Mucosa of descending colon (tissue), 3 donors: Measurements from ENCODE around the gene TSKS. TPM values are rescaled to one million over a fixed set of nuclear protein-coding genes. Genes with fewer than 3 reads are reported as not detected.

Experiments used
- ATAC-seq: fragments of 200-7000 bp; cut with Tn5 transposase; one replicate; pipeline ENCODE4 v1.9.1; 2020; ENCODE audit warnings: mild to moderate bottlenecking, moderate library complexity
- DNase-seq, 3 donors: peaks; one replicate each; pipeline ENCODE4 v3.0.0-alpha.2; 2020
- H3K36me3 ChIP-seq: fragments of 200-600 bp; one replicate; pipeline ENCODE4 v1.8.0; 2021; ENCODE audit warnings: low read depth, mild to moderate bottlenecking
- H3K4me1 ChIP-seq: fragments of 200-600 bp; one replicate; pipeline ENCODE4 v1.8.0; 2021; ENCODE audit warnings: low read depth, mild to moderate bottlenecking
- H3K4me3 ChIP-seq: fragments of 200-600 bp; one replicate; pipeline ENCODE4 v1.8.0; 2021; ENCODE audit warnings: mild to moderate bottlenecking
- H3K9me3 ChIP-seq: fragments of 200-600 bp; one replicate; pipeline ENCODE4 v1.8.0; 2021; ENCODE audit warnings: mild to moderate bottlenecking
- intact Hi-C, 2 donors: fragments of 100-400 bp; cut with DNase I in 1 of 2; cut with micrococcal nuclease in 1 of 2; formaldehyde crosslinking; loops; one replicate each; pipeline versions ENCODE4 v1.11.0 to v1.11.1; 2022; cut with DNase I, micrococcal nuclease
- total RNA-seq, 3 donors: library from RNA; stranded (reverse); fragmentation: NEBNext Ultra II Directional in 2 of 3; extraction: Animal tissue kit (Norgen Biotek cat#: 25700) in 2 of 3; gene quantifications; one replicate each; pipeline versions ENCODE4 v1.2.1 to v1.2.4, GENCODE V29; 2021 to 2023
- TF ChIP-seq, protein P1 (sequence below): fragments of 200-600 bp; IDR thresholded peaks from one replicate; pipeline ENCODE4 v1.8.0; 2022; ENCODE audit warnings: antibody characterized with exemption, mild to moderate bottlenecking
- donor health status: DM: no; HTN: no; CAD: no; lungs with moderate emphysema.
- donor health status: DM: no; HTN: no; CAD: no.
- donor health status: DM: no; HTN: yes; CAD: no.

Gene TSKS
- total RNA-seq, 3 donors from 2014 or later, result 0.35 TPM; not detected in 2

DNA sequence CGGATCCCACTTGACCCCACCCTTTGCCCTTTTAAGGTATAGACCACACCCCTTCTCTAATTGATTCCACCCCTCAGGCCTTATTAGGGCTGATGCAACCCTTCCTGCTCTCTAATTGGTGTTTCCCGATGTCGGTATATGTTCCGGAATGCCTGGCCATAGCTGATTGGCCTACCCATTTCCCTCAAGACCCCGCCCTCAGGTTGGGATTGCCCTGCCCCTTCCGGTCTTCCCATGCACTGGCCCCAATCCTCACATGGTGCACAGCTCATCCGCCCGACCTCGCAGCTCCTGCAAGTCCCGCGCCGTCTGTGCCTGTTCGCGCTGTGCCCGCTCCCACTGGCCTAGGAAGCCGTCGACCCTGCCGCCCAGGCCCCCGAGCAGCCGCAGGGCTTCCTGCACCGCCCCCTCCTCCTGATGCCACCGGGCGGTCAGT is 18.1 kb downstream of the TSKS start:
- H3K4me1 ChIP-seq, result no peaks in the 10 kb centered on the region
- no peak for ATAC-seq
- intact Hi-C loops, result no loop called here

DNA sequence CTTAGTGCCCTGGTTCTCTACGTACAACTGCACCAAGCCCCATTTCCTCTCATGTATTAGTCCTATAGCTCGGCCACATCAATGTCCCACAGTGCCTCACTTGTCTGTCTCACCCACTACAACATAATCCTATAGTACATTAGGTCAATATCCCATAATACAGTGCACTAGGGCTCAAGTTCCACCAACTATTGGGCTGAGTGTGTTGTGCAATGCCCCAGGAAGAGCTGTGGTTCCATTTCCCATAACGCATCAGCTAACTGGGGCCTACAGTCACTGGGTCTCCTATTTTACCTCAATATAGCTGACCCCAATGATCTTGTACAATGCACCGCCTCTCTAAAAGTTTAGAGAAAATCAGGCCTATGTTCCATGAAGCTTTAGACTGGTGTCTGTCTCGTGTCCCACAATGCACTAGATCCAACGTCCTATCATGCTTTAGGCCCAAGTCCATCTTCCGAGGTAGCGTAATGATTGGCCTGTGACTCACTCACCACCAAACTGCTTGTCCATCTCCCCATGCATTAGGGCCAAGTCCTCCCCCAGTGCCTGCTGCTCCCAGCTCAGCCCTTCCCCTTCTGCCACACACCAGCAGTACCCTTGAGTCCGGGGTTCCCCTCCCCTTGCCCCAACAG is 21.8 kb downstream of the TSKS start:
- no peaks in the 10 kb centered on the region for H3K9me3 ChIP-seq
- H3K4me1 ChIP-seq, result no peaks in the 10 kb centered on the region
- H3K4me3 ChIP-seq, result no peak overlapping the region
- intact Hi-C loops, result no loop called here
- DNase-seq, result no peak
- no peak for ATAC-seq
- no peaks in the 10 kb centered on the region for H3K36me3 ChIP-seq
- TF ChIP-seq, protein P1, sequence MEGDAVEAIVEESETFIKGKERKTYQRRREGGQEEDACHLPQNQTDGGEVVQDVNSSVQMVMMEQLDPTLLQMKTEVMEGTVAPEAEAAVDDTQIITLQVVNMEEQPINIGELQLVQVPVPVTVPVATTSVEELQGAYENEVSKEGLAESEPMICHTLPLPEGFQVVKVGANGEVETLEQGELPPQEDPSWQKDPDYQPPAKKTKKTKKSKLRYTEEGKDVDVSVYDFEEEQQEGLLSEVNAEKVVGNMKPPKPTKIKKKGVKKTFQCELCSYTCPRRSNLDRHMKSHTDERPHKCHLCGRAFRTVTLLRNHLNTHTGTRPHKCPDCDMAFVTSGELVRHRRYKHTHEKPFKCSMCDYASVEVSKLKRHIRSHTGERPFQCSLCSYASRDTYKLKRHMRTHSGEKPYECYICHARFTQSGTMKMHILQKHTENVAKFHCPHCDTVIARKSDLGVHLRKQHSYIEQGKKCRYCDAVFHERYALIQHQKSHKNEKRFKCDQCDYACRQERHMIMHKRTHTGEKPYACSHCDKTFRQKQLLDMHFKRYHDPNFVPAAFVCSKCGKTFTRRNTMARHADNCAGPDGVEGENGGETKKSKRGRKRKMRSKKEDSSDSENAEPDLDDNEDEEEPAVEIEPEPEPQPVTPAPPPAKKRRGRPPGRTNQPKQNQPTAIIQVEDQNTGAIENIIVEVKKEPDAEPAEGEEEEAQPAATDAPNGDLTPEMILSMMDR, result no peak

More for the DNA sequence above, 18.1 kb downstream of the TSKS start:
- TF ChIP-seq, protein P1, result no peak
- no peaks in the 10 kb centered on the region for H3K9me3 ChIP-seq
- H3K36me3 ChIP-seq, result no peaks in the 10 kb centered on the region
- no peak for DNase-seq
- H3K4me3 ChIP-seq, result no peak overlapping the region

DNA sequence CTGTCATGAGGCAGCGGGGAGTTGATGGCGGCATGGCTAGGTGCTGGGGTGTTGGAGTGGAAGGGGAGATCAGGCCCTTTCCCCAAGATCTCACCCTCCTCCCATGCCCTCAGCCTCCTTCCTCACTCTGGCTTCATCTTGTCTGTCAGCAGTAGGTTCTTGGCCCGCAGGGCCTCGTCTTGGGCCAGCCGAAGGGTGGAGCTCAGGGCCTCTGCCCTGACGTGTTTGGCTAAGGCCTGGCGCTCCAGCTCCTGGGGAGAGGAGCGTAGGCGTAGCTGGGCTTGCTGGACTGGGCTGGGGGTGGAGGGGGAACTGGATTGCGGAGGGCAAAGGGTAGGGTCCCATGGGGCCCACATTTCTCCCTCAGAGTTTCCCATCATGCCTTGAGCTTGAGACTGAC is 23.2 kb downstream of the TSKS start:
- H3K9me3 ChIP-seq, result no peaks in the 10 kb centered on the region
- no peaks in the 10 kb centered on the region for H3K4me1 ChIP-seq
- ATAC-seq (no peak), DNase-seq (no peak)
- intact Hi-C loops, result no loop called here
- TF ChIP-seq, protein P1, result no peak
- no peak overlapping the region for H3K4me3 ChIP-seq
- H3K36me3 ChIP-seq, result no peaks in the 10 kb centered on the region

DNA sequence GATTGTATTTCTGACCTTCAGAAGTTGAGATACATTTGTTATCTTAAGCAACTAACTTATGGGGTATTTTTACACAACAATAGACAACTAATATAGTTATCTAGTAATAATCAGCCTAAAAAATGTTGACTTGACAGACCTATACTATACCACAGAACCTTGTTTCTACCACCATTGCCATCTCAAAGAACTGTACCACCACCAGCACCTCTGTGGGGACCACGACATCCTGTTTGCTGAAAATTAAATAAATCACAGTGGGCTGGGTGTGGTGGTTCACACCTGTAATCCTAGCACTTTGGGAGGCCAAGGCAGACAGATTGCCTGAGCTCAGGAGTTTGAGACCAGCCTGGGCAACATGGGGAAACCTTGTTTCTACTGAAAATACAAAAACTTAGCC is 24.0 kb downstream of the TSKS start:
- DNase-seq, result no peak

DNA sequence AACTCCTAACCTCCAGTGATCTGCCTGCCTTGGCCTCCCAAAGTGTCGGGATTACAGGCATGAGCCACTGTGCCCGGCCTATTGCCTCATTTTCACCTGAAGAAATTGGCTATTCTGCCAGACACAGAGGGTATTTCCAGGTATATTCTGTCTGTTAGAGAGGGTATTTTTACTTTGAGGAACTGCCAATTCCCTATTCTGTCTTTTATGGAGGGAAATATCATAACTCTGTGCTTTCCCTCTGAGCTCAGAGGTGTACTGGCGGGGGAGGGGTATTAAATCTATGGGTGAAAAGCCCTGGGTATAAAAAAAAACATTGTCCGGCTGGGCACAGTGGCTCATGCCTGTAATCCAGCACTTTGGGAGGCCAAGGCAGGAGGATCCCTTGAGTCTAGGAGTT is 24.8 kb downstream of the TSKS start:
- no peak for DNase-seq
- no peaks in the 10 kb centered on the region for H3K4me1 ChIP-seq
- H3K36me3 ChIP-seq, result no peaks in the 10 kb centered on the region
- TF ChIP-seq, protein P1, result no peak
- no peak for ATAC-seq
- H3K4me3 ChIP-seq, result no peak overlapping the region
- no peaks in the 10 kb centered on the region for H3K9me3 ChIP-seq
- intact Hi-C loops, result no loop called here

More for the DNA sequence above, 24.0 kb downstream of the TSKS start:
- Histone ChIP-seq H3K4me1 (no peaks in the 10 kb centered on the region), H3K9me3 (no peaks in the 10 kb centered on the region), H3K36me3 (no peaks in the 10 kb centered on the region), H3K4me3 (no peak overlapping the region)
- intact Hi-C loops, result no loop called here
- TF ChIP-seq, protein P1, result no peak
- ATAC-seq, result no peak

DNA sequence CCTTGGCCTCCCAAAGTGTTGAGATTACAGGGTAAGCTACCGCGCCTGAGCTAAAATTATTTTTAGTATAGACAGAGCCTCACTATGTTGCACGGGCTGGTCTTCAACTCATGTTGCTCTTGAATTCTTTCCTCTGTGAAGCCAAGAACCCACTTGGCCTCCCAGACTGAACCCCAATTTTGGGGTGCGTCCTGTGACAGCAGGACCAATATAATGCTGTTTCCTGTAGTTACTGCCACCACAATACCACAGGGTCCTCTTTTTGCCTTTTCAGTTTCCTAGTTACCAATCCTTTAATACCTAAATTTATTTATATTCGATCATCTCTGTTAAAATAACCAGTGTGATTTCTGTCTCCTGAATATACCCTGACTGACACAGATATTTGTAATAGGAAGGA is 32.9 kb downstream of the TSKS start:
- DNase-seq (no peak), ATAC-seq (no peak)
- no peak overlapping the region for H3K4me3 ChIP-seq
- intact Hi-C loops, result no loop called here
- H3K9me3 ChIP-seq, result no peaks in the 10 kb centered on the region
- H3K4me1 ChIP-seq, result no peaks in the 10 kb centered on the region
- H3K36me3 ChIP-seq, result no peaks in the 10 kb centered on the region
- TF ChIP-seq, protein P1, result no peak
